ENCODE data around the gene ZNF76.

Gene ZNF76

GRCh38 chr6:35273822-35274559 is 14.5 kb downstream of the ZNF76 start:
- no peak for DNase-seq

DNA sequence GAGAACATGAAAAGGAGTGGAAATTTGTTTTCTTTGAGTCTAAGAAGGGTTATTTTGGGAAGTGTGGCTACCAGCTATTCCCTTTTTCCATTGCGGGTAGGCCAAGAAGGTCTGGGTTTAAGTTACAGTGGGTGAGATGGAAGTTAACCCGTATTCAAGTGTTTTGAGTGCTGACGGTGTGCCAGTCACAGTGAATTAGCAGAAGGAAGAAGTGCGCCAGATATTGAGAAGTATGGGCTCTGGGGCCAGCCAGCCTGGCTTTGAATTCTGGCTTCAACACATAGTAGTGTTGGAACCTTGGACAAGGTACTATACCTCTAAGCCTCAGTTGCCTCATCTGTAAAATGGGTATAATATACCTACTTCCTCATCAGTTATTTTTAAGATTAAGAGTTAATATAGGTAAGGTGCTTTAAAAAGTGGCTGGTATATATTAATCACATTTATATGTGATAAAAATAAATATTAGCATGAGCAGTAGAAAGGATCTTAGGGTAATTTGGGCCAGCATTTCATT is 16.3 kb downstream of the ZNF76 start:
- no peak for DNase-seq

DNA sequence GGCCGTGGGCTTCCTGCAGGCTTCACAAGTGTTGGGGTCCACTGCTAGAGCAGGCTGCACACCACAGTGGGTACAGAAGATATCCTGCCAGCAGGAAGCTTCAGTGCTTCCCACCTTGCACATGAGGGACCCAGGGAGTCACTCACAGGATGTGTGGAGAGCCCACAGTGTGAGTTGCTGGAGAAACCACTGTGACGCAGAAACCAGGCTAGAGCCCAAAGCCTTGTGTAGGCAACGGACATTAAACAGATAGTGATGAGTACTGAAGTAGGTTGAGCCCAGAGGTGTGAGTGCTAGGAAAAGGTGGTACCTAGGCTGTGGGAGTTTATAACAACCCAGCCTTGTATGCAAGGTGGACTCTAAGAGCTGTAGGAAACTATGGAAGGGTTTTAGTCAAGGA is 19.2 kb downstream of the ZNF76 start:
- no peak for DNase-seq

GRCh38 chr6:35280903-35281302 is 21.4 kb downstream of the ZNF76 start:
- DNase-seq = no peak

- DNase-seq = no peak
Observed at GRCh38 chr6:35282472-35282871, 22.9 kb downstream of the ZNF76 start.

GRCh38 chr6:35283361-35283760 is 23.8 kb downstream of the ZNF76 start:
- DNase-seq = no peak

- no peak for DNase-seq
Observed at GRCh38 chr6:35287671-35288396, 28.3 kb downstream of the ZNF76 start.

DNA sequence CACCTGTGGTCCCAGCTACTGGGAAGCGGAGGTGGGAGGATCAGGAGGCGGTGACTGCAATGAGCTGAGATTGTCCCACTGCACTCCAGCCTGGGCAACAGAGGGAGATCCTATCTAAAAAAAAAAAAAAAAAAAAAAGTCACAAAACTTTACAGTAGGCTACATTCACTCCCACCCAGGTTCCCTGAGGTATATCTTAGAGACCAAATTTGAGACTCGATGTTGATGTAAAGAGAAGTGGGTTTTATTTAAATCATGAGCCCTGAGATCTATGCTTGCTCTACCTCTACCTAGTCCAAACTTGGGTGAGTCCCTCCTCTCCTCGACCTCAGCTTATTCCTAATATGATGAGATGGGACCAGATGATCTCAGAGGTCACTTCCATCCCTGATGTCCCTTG is 29.3 kb downstream of the ZNF76 start:
- DNase-seq = no peak

DNA sequence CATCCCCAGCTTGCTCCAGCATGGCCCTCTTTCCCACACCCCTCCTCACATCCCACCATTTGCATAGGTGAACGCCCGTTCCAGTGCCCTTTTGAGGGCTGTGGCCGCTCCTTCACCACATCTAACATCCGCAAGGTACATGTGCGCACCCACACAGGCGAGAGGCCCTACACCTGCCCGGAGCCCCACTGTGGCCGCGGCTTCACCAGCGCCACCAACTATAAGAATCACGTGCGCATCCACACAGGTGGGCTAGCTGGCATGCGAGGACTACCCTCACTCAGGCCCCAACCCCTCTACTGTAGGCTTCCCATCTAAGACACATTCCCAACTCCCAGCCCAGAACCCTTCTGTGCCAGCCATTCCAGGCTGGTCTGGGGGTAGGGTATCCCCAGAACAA is 32.0 kb downstream of the ZNF76 start:
- DNase-seq = no peak

DNA sequence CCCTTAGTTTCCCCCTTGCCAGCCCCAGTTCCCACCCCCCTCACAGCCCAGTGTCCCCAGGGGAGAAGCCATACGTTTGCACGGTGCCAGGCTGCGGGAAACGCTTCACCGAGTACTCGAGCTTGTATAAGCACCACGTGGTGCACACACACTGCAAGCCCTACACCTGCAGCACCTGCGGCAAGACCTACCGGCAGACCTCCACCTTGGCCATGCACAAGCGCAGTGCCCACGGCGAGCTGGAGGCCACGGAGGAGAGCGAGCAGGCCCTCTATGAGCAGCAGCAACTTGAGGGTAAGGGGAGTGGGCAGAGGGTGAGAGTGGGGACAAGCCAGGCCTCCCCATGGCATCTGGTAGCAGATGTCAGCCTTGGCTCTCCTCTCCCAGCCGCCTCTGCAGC is 33.0 kb downstream of the ZNF76 start:
- no peak for DNase-seq

DNA sequence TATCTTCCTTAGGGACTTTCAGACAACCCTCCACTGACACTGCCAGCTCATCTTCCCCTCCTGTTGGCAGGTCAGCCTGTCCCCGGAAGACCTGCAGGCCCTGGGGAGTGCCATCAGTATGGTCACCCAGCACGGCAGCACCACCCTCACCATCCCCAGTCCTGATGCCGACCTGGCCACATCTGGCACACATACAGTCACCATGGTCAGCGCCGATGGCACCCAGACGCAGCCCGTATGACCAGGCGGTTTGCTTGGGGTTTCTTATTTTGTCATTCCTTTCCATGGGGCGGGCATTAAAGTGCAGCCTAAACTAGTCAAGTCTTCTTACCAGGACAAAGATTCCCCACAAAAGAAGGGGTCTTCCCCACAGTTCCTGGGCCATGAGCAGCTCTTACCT is 34.1 kb downstream of the ZNF76 start:
- DNase-seq = no peak

GRCh38 chr6:35294308-35294945 is 34.9 kb downstream of the ZNF76 start:
- DNase-seq = peak; percentile 78

DNA sequence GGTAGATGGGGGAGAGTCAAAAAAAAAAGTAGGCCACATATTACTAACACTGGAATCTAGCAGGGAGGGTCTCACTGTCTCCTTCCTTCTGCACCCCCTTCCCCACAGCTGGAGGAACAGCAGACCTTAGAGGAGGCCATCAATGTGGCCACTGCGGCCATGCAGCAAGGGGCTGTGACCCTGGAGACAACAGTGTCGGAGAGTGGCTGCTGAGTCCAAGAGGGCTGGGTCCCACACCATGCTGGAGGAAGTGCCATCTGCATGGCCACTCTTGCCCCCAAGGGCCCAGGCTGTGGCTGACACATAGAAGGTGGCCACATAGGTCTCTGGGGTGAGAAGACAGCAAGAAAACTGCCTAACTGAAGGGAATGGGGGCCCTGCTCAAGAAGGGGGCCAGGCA is 35.5 kb downstream of the ZNF76 start:
- no peak for DNase-seq

DNA sequence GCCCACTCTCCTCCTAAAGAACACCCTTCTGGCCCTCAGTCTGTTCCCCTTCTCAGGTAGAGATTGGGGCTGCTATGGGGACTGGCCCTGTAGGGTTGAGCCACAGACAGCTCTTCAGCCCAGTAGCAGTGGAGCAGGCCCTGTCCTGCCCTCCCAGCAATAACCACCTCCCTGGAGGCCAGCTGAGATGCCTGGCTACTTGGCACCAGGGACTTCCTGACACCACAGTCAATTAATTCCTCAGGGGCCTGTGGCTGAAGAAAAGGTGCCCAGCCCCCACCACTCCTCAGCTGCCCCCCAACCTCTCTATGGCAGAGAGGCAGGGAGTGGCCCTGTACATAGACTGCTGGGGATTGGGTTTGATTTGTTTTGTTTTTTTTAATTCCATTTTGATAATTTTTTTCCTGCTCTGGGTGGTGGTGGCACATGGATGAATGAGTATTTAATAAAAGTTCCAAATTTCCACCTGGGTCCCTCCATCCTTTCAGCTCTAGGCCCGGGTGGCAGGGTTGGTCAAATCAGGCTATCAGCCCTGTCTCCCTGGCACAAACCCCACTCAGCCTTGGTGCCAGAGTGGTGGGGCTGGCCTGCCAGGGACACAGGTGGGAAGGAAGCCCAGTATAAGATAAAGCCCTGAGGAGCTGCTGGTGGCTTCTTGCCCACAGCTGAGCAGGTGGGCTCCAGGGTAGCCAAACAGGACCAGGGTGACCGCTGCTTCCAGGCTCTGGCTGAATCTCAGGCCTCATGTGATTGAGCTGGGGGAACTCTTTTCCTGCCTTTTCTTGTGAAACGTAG is 36.2 kb downstream of the ZNF76 start:
- no peak for DNase-seq

DNA sequence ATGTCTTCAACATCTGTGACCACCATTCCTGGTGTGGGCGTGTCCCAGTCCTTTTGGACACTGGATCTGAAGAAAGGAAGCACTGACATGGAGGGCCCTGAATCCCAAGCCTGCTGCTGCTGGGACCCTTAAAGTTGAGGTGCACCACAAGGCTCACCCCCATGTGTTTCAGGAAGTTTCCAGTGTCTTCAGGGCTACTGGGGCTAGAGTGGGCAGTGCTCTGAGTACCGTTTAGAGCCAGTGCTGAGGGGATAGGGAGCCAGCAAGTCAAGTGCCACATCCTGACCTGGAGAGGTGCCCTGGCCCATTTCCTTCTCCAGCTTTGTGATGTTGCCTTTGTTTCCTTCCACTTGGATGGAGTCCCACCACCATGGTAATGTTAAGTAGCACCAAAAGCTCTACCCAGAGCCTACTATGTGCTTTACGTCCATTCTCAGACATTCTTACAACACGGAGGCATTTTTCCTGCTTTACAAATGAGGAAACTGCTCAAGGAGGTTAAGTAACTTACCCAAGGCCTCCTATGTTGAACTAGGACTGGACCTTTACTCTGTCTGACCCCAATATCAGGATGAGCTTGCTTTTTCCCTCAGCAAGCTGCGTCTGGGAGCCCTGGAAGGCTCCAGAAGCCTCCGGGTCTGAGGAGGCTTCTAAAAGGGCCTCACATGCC is 37.5 kb downstream of the ZNF76 start:
- no peak for DNase-seq

DNA sequence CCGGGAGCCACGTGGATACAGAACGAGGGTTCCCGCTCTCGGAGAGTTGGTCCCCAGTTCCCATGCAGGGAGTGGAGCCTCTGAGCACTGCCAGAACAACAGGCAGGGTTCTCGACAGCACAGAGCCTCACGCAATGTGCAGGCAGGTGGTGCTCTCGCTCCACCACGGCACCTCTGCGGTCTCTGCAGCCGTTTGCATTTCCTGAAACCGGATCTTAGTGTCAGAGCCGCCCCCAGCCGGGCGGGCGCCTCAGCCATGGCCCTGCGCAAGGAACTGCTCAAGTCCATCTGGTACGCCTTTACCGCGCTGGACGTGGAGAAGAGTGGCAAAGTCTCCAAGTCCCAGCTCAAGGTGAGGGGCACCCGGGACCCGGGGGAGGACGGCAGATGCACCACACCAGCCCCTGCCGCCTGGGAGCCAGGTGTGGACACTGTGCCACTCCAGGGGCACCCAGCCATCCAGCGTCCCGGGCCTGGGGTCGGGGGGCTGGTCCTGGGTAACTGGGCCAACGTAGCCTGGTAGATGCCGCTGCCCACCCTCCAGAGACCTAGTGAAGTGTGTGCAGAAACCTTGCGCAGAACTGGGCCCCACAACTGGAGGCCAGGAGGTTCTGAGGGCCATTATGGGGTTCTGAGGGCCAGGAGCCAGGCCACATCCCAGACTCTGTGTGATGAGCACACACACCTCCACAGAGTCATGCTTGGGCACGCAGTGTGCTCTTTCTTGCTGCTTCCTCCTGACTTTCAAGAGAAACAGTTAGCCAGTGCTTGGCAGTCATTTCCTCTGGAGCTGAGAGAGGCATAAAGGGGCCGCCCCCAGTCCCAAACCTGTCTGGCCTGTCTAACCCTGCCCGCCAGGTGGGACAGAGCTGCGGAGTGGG is 38.3 kb downstream of the ZNF76 start, which contains the start of gene DEF6:
Gene DEF6, plus strand, starts transcription at position 218 of the 881 bp plus-strand sequence. Its CDS starts 39 bp downstream, at position 257.
- DNase-seq = peak; percentile 76

DNA sequence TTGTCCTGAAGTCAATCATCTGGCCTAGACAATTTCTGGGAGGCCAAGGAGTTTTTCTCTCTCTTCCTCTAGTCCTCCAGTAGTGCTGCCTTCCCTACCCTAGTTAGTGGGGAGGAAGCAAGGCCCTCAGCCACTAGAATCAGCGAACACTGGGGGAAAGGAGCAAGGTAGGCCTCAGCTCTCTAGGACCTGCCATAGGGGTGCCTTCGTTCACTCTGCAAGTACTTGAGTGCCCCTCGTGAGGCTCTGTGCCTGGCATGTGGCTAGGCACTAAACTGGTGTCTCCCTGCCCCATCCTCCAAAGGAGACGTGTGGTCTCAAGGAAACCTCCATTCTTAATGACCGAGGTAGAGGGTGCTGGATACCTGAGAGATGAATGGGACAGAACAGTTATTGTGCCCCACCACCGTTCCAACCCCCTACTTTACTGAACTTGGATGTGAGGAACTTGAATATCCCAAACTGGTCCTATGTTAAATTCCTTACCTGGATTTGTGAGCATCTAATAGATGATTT is 39.1 kb downstream of the ZNF76 start:
- DNase-seq = no peak

DNA sequence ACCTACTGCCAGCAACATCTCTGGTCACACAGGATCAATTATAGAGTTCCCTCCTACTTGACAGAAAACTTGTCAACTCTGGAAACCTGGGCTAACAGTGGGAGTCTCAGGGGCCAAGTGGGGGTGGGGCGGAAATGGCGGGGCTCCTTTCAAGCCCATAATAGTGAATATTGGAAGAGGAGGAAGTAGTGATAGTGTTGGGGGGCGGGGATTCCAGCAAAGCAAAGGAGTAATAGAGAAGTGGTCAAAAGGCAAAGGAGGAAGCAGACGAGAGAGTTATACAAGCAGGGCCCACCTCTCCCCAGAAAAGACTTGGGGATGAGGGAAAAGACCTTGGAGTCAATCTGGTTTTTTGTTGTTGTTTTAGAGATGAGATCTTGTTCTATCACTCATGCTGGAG is 40.1 kb downstream of the ZNF76 start:
- no peak for DNase-seq

GRCh38 chr6:35300848-35301247 is 41.3 kb downstream of the ZNF76 start:
- no peak for DNase-seq

GRCh38 chr6:35302604-35303241 is 43.2 kb downstream of the ZNF76 start:
- DNase-seq = peak; percentile 11

- no peak for DNase-seq
Observed at GRCh38 chr6:35304299-35304698, 44.8 kb downstream of the ZNF76 start.
